Suprapubic skin (tissue), 4 donors: ENCODE data around the gene PACS1. TPM values are rescaled to one million over a fixed set of nuclear protein-coding genes. Genes with fewer than 3 reads are reported as not detected.
"Not testable (repeated sequence)": the region's sequence is repeated elsewhere in the genome, so short reads cannot be mapped to it uniquely, and the experiment has no call there.

Experiments used
- DNase-seq, 2 donors: peaks; one replicate each; pipeline ENCODE4 v3.0.0-alpha.2; 2019; ENCODE audit warnings: low spot score in 2 of 2
- H3K27ac ChIP-seq: fragments of 200-600 bp; sonication (generic); one replicate; pipeline ENCODE4 v1.5.1; 2019
- H3K27me3 ChIP-seq: fragments of 200-600 bp; sonication (generic); one replicate; pipeline ENCODE4 v1.5.1; 2019
- H3K36me3 ChIP-seq: fragments of 200-600 bp; sonication (generic); one replicate; pipeline ENCODE4 v1.5.1; 2019
- H3K4me1 ChIP-seq: fragments of 200-600 bp; sonication (generic); one replicate; pipeline ENCODE4 v1.5.1; 2019
- H3K4me3 ChIP-seq: fragments of 200-600 bp; sonication (generic); one replicate; pipeline ENCODE4 v1.5.1; 2019; ENCODE audit warnings: mild to moderate bottlenecking
- H3K9me3 ChIP-seq: fragments of 200-600 bp; sonication (generic); one replicate; pipeline ENCODE4 v1.5.1; 2019
- CTCF ChIP-seq, 2 donors: fragments of 200-600 bp in 1 of 2; fragments of 450-650 bp in 1 of 2; sonication (generic) in 1 of 2; IDR thresholded peaks; one replicate each; pipeline ENCODE4 v1.5.1; 2016 to 2019; ENCODE audit warnings: antibody characterized with exemption in 2 of 2, mild to moderate bottlenecking in 1 of 2, moderate library complexity in 1 of 2
- EP300 ChIP-seq: sonication (generic); formaldehyde crosslinking; IDR thresholded peaks from one replicate; pipeline ENCODE4 v1.6.1; 2017; ENCODE audit warnings: antibody characterized with exemption
- POLR2A ChIP-seq, 2 donors: fragments of 450-650 bp; IDR thresholded peaks; one replicate each; pipeline ENCODE4 v1.6.1; 2017; ENCODE audit warnings: antibody characterized with exemption in 2 of 2, mild to moderate bottlenecking in 2 of 2, moderate library complexity in 2 of 2
- POLR2AphosphoS5 ChIP-seq, 3 donors: sonication (generic); formaldehyde crosslinking; IDR thresholded peaks; one replicate each; pipeline ENCODE4 v1.6.1; 2017; ENCODE audit warnings: antibody characterized with exemption in 3 of 3
- WGBS: methylation state at CpG from one replicate; pipeline ENCODE4 v1.1.5; 2018; 5-methylcytosine and 5-hydroxymethylcytosine counted together
- total RNA-seq, 4 donors: library from RNA; depleted of rRNA; stranded (reverse); fragments of >200 nt; gene quantifications; one replicate each; pipeline ENCODE4 v1.1.0, GENCODE V29; 2016

The PACS1 gene
- total RNA-seq, 4 donors from 2014 or later: 30.5 to 78.6 (median 41.8) TPM

- 86% methylated on average over 1 of the region's 2 CpGs for WGBS
- H3K36me3 ChIP-seq: peaks cover 60% of the 10 kb centered on the region
- TF ChIP-seq CTCF (IDR thresholded peaks at IDR 0.05): no peak
- TF ChIP-seq EP300: no peak
- TF ChIP-seq POLR2A (IDR thresholded peaks at IDR 0.05): no peak
- no peak for TF ChIP-seq POLR2AphosphoS5 (IDR thresholded peaks at IDR 0.05)
Measured at GRCh38 chr11:66272596-66272995, 202.5 kb downstream of the PACS1 start.

GRCh38 chr11:66274219-66274618 is 204.1 kb downstream of the PACS1 start:
- H3K27me3 ChIP-seq: no peaks in the 10 kb centered on the region
- H3K27ac ChIP-seq: no peak overlapping the region
- WGBS: 54% methylated on average over 1 of the region's 1 CpG
- peaks cover 60% of the 10 kb centered on the region for H3K36me3 ChIP-seq
- H3K4me3 ChIP-seq: no peak overlapping the region
- TF ChIP-seq POLR2AphosphoS5 (IDR thresholded peaks at IDR 0.05): no peak
- no peak for TF ChIP-seq CTCF (IDR thresholded peaks at IDR 0.05)
- TF ChIP-seq EP300: no peak
- no peaks in the 10 kb centered on the region for H3K9me3 ChIP-seq
- DNase-seq: no peak
- H3K4me1 ChIP-seq: peaks cover 49% of the 10 kb centered on the region

More at GRCh38 chr11:66272596-66272995, 202.5 kb downstream of the PACS1 start:
- H3K27ac ChIP-seq: no peak overlapping the region
- H3K4me1 ChIP-seq: peaks cover 47% of the 10 kb centered on the region
- H3K4me3 ChIP-seq: no peak overlapping the region
- DNase-seq: no peak
- H3K9me3 ChIP-seq: no peaks in the 10 kb centered on the region
- no peaks in the 10 kb centered on the region for H3K27me3 ChIP-seq

DNA sequence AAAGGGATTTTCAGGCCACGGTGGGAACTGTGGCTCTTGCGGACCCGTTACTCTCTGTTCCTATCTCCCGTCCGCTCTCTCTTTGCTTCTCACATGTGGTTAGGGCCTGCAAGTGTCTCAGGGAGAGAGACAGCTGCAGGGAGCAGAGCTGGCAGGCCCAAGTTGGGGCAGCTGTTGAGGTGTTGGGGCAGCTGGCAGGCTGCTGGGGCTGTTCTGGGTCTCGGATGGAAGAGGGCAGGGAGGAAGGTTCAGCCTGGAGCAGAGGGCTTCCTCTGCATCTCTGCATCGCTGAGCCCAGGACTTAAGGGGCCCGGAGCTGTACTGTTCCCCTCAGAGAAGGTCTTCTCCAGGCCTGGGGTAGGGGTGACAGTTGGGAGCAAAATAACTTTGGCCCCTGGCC is 205.3 kb downstream of the PACS1 start:
- Histone ChIP-seq H3K27ac (no peak overlapping the region), H3K36me3 (peaks cover 58% of the 10 kb centered on the region), H3K4me1 (peaks cover 38% of the 10 kb centered on the region), H3K4me3 (no peak overlapping the region), H3K9me3 (no peaks in the 10 kb centered on the region), H3K27me3 (no peaks in the 10 kb centered on the region)
- 91% methylated on average over 8 of the region's 8 CpGs for WGBS
- DNase-seq: no peak
- no peak for TF ChIP-seq POLR2AphosphoS5 (IDR thresholded peaks at IDR 0.05)

DNA sequence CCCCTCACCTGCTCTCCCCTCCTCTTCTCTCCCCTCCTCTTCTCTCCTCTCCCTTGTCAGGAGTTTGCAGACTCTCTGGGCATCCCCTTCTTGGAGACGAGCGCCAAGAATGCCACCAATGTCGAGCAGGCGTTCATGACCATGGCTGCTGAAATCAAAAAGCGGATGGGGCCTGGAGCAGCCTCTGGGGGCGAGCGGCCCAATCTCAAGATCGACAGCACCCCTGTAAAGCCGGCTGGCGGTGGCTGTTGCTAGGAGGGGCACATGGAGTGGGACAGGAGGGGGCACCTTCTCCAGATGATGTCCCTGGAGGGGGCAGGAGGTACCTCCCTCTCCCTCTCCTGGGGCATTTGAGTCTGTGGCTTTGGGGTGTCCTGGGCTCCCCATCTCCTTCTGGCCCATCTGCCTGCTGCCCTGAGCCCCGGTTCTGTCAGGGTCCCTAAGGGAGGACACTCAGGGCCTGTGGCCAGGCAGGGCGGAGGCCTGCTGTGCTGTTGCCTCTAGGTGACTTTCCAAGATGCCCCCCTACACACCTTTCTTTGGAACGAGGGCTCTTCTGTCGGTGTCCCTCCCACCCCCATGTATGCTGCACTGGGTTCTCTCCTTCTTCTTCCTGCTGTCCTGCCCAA is 206.0 kb downstream of the PACS1 start:
- TF ChIP-seq CTCF (IDR thresholded peaks at IDR 0.05) (no peak), POLR2A (IDR thresholded peaks at IDR 0.05) (no peak), POLR2AphosphoS5 (IDR thresholded peaks at IDR 0.05) (no peak), EP300 (no peak)
- Histone ChIP-seq H3K9me3 (no peaks in the 10 kb centered on the region), H3K27ac (no peak overlapping the region), H3K27me3 (no peaks in the 10 kb centered on the region), H3K4me3 (no peak overlapping the region), H3K36me3 (peaks cover 55% of the 10 kb centered on the region), H3K4me1 (peaks cover 31% of the 10 kb centered on the region)
- no peak for DNase-seq
- WGBS: 78% methylated on average over 8 of the region's 14 CpGs

DNA sequence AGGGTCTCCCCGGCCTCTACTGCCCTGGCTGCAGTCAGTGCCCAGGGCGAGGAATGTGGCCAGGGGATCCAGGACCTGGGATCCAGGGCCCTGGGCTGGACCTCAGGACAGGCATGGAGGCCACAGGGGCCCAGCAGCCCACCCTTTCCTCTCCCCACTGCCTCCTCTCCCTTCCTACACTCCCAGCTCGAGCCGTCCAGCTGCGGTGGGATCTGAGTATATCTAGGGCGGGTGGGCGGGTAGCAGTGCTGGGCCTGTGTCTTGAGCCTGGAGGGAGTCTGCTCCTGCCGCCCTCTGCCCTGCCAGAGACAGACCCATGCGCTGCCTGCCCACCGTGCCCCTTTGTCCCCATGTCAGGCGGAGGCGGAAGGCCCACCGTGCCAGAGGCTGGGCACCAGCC is 206.5 kb downstream of the PACS1 start:
- peaks cover 54% of the 10 kb centered on the region for H3K36me3 ChIP-seq
- not testable (repeated sequence) for DNase-seq

GRCh38 chr11:66277064-66277463 is 207.0 kb downstream of the PACS1 start:
- 72% methylated on average over 4 of the region's 4 CpGs for WGBS
- not testable (repeated sequence) for H3K27me3 ChIP-seq, H3K9me3 ChIP-seq, H3K4me3 ChIP-seq, H3K27ac ChIP-seq, DNase-seq
- Histone ChIP-seq H3K36me3 (peaks cover 50% of the 10 kb centered on the region), H3K4me1 (peaks cover 34% of the 10 kb centered on the region)

More for the DNA sequence above, 206.5 kb downstream of the PACS1 start:
- peaks cover 31% of the 10 kb centered on the region for H3K4me1 ChIP-seq
- WGBS: 85% methylated on average over 10 of the region's 13 CpGs
- H3K4me3 ChIP-seq, H3K9me3 ChIP-seq, H3K27me3 ChIP-seq, H3K27ac ChIP-seq: not testable (repeated sequence)
